Panc1 (cell line): ENCODE data around the gene PSMB2. TPM values are rescaled to one million over a fixed set of nuclear protein-coding genes. Genes with fewer than 3 reads are reported as not detected.

Source experiments
- ATAC-seq: fragments of 200-7000 bp; cut with Tn5 transposase; 2 replicates; pipeline ENCODE4 v1.9.1; 2020; ENCODE audit warnings: mild to moderate bottlenecking, moderate library complexity
- BruUV-seq: library from RNA; stranded (reverse); fragments of 400-500 nt; replicated peaks from 2 replicates; lab custom pipeline; 2021; lab: Mats Ljungman, UMichigan
- CTCF ChIA-PET: fragments of 300-600 bp; sonication (Branson Sonifier 250); formaldehyde crosslinking; loops from one replicate; lab custom pipeline; 2022; ENCODE audit warnings: antibody characterized with exemption; lab: Charles Lee
- POLR2A ChIA-PET: fragments of 300-600 bp; sonication (Branson Sonifier 250); formaldehyde crosslinking; loops from one replicate; lab custom pipeline; 2022; ENCODE audit warnings: antibody characterized with exemption; lab: Charles Lee
- DNase-seq: peaks from one replicate; pipeline ENCODE4 v3.0.0-alpha.2; 2010; ENCODE audit warnings: low read depth, low spot score
- H3K27ac ChIP-seq: 2 replicates; pipeline ENCODE4 v1.5.1; 2011; ENCODE audit warnings: mild to moderate bottlenecking, low read length, inconsistent platforms
- H3K27me3 ChIP-seq: fragments of 200-500 bp; sonication (Bioruptor generic); 2 replicates; pipeline ENCODE4 v1.6.0; 2014; ENCODE audit warnings: low read length, inconsistent platforms; ENCODE audit not compliant: control insufficient read depth, insufficient read depth
- H3K36me3 ChIP-seq: fragments of 200-500 bp; sonication (Bioruptor generic); 2 replicates; pipeline ENCODE4 v1.5.1; 2014; ENCODE audit warnings: inconsistent platforms, mild to moderate bottlenecking, low read length, moderate library complexity; ENCODE audit not compliant: control insufficient read depth, insufficient read depth
- H3K4me1 ChIP-seq: 2 replicates; pipeline ENCODE4 v1.5.1; 2011; ENCODE audit warnings: inconsistent platforms, mild to moderate bottlenecking, low read length, moderate library complexity; ENCODE audit not compliant: control insufficient read depth, insufficient read depth
- H3K4me3 ChIP-seq, 2 experiments: 2 replicates each; pipeline ENCODE4 v1.5.1; 2011 to 2012; ENCODE audit warnings: low read depth in 2 of 2, low read length in 2 of 2, mild to moderate bottlenecking in 2 of 2, inconsistent platforms in 1 of 2, moderate library complexity in 1 of 2
- H3K9me3 ChIP-seq: fragments of 200-500 bp; sonication (Bioruptor generic); 2 replicates; pipeline ENCODE4 v1.5.1; 2014; ENCODE audit warnings: low read depth, mild to moderate bottlenecking, inconsistent platforms, low read length, moderate library complexity; ENCODE audit not compliant: control insufficient read depth, insufficient read depth
- CTCF ChIP-seq: fragments of 450-650 bp; IDR thresholded peaks from 2 replicates; pipeline ENCODE4 v1.5.1; 2017; ENCODE audit warnings: mild to moderate bottlenecking
- POLR2AphosphoS5 ChIP-seq: IDR thresholded peaks from 2 replicates; pipeline ENCODE4 v1.6.1; 2012; ENCODE audit warnings: mild to moderate bottlenecking, low read depth, low read length, moderate library complexity
- SIN3A ChIP-seq: IDR thresholded peaks from 2 replicates; pipeline ENCODE4 v1.6.1; 2012; ENCODE audit warnings: low read depth, mild to moderate bottlenecking, low read length, moderate library complexity, borderline replicate concordance; ENCODE audit not compliant: insufficient read depth
- TCF7L2 ChIP-seq: IDR thresholded peaks from 2 replicates; pipeline ENCODE4 v1.6.1; 2011; ENCODE audit warnings: mild to moderate bottlenecking, low read depth, low read length, inconsistent platforms
- in situ Hi-C: cut with HindIII; loops from 2 replicates; pipeline ENCODE4 v1.10.0; 2016; ENCODE audit warnings: low sequenced_read_pairs, low pct_unique_long_range_greater_than_20kb
- intact Hi-C: fragments of 100-400 bp; cut with micrococcal nuclease; formaldehyde crosslinking; loops from one replicate; pipeline ENCODE4 v1.10.0; 2022; ENCODE audit not compliant: unreplicated experiment
- total RNA-seq: library from RNA; stranded (reverse); gene quantifications from one replicate; pipeline ENCODE4 v1.2.1, GENCODE V29; 2021; ENCODE audit not compliant: unreplicated experiment
- TF ChIP-seq, protein P1 (sequence below), 2 experiments: IDR thresholded peaks; 2 replicates each; pipeline ENCODE4 v1.6.1; 2011 to 2012; ENCODE audit warnings: low read depth in 2 of 2, control low read depth in 1 of 2, low read length in 1 of 2, mild to moderate bottlenecking in 1 of 2, moderate library complexity in 1 of 2; ENCODE audit not compliant: insufficient read depth in 1 of 2

Gene PSMB2
- total RNA-seq, 1 experiment from 2014 or later, result 95.0 TPM

- Histone ChIP-seq H3K27ac (no peak overlapping the region), H3K4me1 (no peaks in the 10 kb centered on the region), H3K9me3 (no peaks in the 10 kb centered on the region), H3K4me3 (no peak overlapping the region), H3K27me3 (peaks cover 5% of the 10 kb centered on the region; the same call in 1 of the 2 replicates), H3K36me3 (no peaks in the 10 kb centered on the region)
- ATAC-seq, result no peak
- TF ChIP-seq POLR2AphosphoS5, result no peak
- no peak for TF ChIP-seq TCF7L2
- no peak for TF ChIP-seq SIN3A
- TF ChIP-seq, protein P1, sequence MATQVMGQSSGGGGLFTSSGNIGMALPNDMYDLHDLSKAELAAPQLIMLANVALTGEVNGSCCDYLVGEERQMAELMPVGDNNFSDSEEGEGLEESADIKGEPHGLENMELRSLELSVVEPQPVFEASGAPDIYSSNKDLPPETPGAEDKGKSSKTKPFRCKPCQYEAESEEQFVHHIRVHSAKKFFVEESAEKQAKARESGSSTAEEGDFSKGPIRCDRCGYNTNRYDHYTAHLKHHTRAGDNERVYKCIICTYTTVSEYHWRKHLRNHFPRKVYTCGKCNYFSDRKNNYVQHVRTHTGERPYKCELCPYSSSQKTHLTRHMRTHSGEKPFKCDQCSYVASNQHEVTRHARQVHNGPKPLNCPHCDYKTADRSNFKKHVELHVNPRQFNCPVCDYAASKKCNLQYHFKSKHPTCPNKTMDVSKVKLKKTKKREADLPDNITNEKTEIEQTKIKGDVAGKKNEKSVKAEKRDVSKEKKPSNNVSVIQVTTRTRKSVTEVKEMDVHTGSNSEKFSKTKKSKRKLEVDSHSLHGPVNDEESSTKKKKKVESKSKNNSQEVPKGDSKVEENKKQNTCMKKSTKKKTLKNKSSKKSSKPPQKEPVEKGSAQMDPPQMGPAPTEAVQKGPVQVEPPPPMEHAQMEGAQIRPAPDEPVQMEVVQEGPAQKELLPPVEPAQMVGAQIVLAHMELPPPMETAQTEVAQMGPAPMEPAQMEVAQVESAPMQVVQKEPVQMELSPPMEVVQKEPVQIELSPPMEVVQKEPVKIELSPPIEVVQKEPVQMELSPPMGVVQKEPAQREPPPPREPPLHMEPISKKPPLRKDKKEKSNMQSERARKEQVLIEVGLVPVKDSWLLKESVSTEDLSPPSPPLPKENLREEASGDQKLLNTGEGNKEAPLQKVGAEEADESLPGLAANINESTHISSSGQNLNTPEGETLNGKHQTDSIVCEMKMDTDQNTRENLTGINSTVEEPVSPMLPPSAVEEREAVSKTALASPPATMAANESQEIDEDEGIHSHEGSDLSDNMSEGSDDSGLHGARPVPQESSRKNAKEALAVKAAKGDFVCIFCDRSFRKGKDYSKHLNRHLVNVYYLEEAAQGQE (IDR thresholded peaks at IDR 0.05; ENCODE audit: insufficient read depth in 1 of 2, low read depth in 2 of 2, low read length in 1 of 2), result no peak
- no peak for TF ChIP-seq CTCF
- no peak for DNase-seq
- in situ Hi-C loops (no loop called here), intact Hi-C loops (no loop called here)
- CTCF ChIA-PET, result no interaction called here
- POLR2A ChIA-PET, result no interaction called here
- no TSS peak for BruUV-seq
These were observed 22.1 kb upstream of the PSMB2 start for GRCh38 chr1:35663434-35663833.

- no peak for DNase-seq
- no peaks in the 10 kb centered on the region for H3K4me1 ChIP-seq
- CTCF ChIA-PET, result interaction anchor here (0.6 kb wide), 1 partner anchor 69 kb away, joined by 9 read pairs; no protein-coding TSS in a partner anchor
- no TSS peak for BruUV-seq
- H3K36me3 ChIP-seq, result no peaks in the 10 kb centered on the region
- TF ChIP-seq POLR2AphosphoS5 (no peak), SIN3A (no peak), CTCF (no peak), TCF7L2 (no peak)
- TF ChIP-seq, protein P1 (IDR thresholded peaks at IDR 0.05; ENCODE audit: insufficient read depth in 1 of 2, low read depth in 2 of 2, low read length in 1 of 2), result no peak
- peaks cover 3% of the 10 kb centered on the region; the same call in 1 of the 2 replicates for H3K27me3 ChIP-seq
- ATAC-seq, result no peak
- in situ Hi-C loops, result no loop called here
- H3K9me3 ChIP-seq, result no peaks in the 10 kb centered on the region
- H3K4me3 ChIP-seq, result no peak overlapping the region
- intact Hi-C loops, result no loop called here
- H3K27ac ChIP-seq, result no peak overlapping the region
- POLR2A ChIA-PET, result no interaction called here
These were observed 20.1 kb upstream of the PSMB2 start for GRCh38 chr1:35661474-35661795.
